PC-9 (cell line): ENCODE measurements around the gene UGT1A1. TPM values are rescaled to one million over a fixed set of nuclear protein-coding genes. Genes with fewer than 3 reads are reported as not detected.

Experiments
- BruUV-seq: library from RNA; stranded (reverse); fragments of 400-500 nt; replicated peaks from 2 replicates; lab custom pipeline; 2021; lab: Mats Ljungman, UMichigan
- CTCF ChIA-PET: fragments of 300-600 bp; sonication (Branson Sonifier 250); formaldehyde crosslinking; loops from one replicate; lab custom pipeline; 2022; ENCODE audit warnings: antibody characterized with exemption; lab: Charles Lee
- POLR2A ChIA-PET: fragments of 300-600 bp; sonication (Branson Sonifier 250); formaldehyde crosslinking; loops from one replicate; lab custom pipeline; 2022; ENCODE audit warnings: antibody characterized with exemption; ENCODE audit not compliant: unreplicated experiment; lab: Charles Lee
- DNase-seq, 2 experiments: peaks; one replicate each; pipeline versions ENCODE4 v3.0.0 to v3.0.0-alpha.2; 2015 to 2022; ENCODE audit warnings: mixed read lengths in 1 of 2
- H2AFZ ChIP-seq: fragments of 200-600 bp; sonication (generic); 2 replicates; pipeline ENCODE4 v1.8.1; 2017; ENCODE audit warnings: antibody characterized with exemption
- H3F3A ChIP-seq: fragments of 200-600 bp; sonication (generic); 2 replicates; pipeline ENCODE4 v1.8.1; 2017; ENCODE audit warnings: antibody characterized with exemption, mild to moderate bottlenecking, low read depth; ENCODE audit not compliant: insufficient read depth
- H3K27ac ChIP-seq: fragments of 200-600 bp; sonication (generic); 2 replicates; pipeline ENCODE4 v1.6.1; 2016; ENCODE audit warnings: mixed run types
- H3K27me3 ChIP-seq: fragments of 200-600 bp; sonication (generic); 2 replicates; pipeline ENCODE4 v1.6.1; 2016; ENCODE audit warnings: low read depth, mixed run types; ENCODE audit not compliant: insufficient read depth
- H3K36me3 ChIP-seq: fragments of 200-600 bp; sonication (generic); 2 replicates; pipeline ENCODE4 v1.6.1; 2016; ENCODE audit warnings: low read depth, mixed run types
- H3K4me1 ChIP-seq: fragments of 200-600 bp; sonication (generic); replicated peaks from 2 replicates; pipeline ENCODE4 v1.6.1; 2016; ENCODE audit warnings: mixed run types; ENCODE audit not compliant: insufficient read depth
- H3K4me2 ChIP-seq: fragments of 200-600 bp; sonication (generic); 2 replicates; pipeline ENCODE4 v1.6.1; 2017; ENCODE audit warnings: mixed run types
- H3K4me3 ChIP-seq: fragments of 200-600 bp; sonication (generic); 2 replicates; pipeline ENCODE4 v1.6.1; 2016; ENCODE audit warnings: mixed run types
- H3K79me2 ChIP-seq: fragments of 200-600 bp; sonication (generic); 2 replicates; pipeline ENCODE4 v1.6.1; 2017; ENCODE audit warnings: low read depth, mixed run types
- H3K9me2 ChIP-seq: fragments of 200-600 bp; sonication (generic); 2 replicates; pipeline ENCODE4 v1.8.1; 2017; ENCODE audit warnings: mild to moderate bottlenecking; ENCODE audit not compliant: insufficient read depth
- H3K9me3 ChIP-seq: fragments of 200-600 bp; sonication (generic); 2 replicates; pipeline ENCODE4 v1.8.1; 2016; ENCODE audit warnings: low read depth; ENCODE audit not compliant: insufficient read depth
- H4K20me1 ChIP-seq: fragments of 200-600 bp; sonication (generic); 2 replicates; pipeline ENCODE4 v1.8.1; 2017; ENCODE audit not compliant: insufficient read depth
- EZH2 ChIP-seq: fragments of 200-600 bp; sonication (generic); IDR thresholded peaks from 2 replicates; pipeline ENCODE4 v1.8.0; 2017; ENCODE audit warnings: antibody characterized with exemption, low read depth
- intact Hi-C: fragments of 100-400 bp; cut with micrococcal nuclease; formaldehyde crosslinking; loops from one replicate; pipeline ENCODE4 v1.10.0; 2022; ENCODE audit not compliant: unreplicated experiment
- total RNA-seq: library from RNA; stranded (reverse); gene quantifications from 2 replicates; pipeline ENCODE4 v1.2.3, GENCODE V29; 2021
- TF ChIP-seq, protein P1 (sequence below): fragments of 200-600 bp; sonication (generic); conservative IDR thresholded peaks from 2 replicates; pipeline ENCODE4 v1.6.1; 2017; ENCODE audit warnings: mixed run types, antibody characterized with exemption, mild to moderate bottlenecking, moderate library complexity

UGT1A1 gene
- total RNA-seq, 1 experiment from 2014 or later, result 64.8 TPM

DNA sequence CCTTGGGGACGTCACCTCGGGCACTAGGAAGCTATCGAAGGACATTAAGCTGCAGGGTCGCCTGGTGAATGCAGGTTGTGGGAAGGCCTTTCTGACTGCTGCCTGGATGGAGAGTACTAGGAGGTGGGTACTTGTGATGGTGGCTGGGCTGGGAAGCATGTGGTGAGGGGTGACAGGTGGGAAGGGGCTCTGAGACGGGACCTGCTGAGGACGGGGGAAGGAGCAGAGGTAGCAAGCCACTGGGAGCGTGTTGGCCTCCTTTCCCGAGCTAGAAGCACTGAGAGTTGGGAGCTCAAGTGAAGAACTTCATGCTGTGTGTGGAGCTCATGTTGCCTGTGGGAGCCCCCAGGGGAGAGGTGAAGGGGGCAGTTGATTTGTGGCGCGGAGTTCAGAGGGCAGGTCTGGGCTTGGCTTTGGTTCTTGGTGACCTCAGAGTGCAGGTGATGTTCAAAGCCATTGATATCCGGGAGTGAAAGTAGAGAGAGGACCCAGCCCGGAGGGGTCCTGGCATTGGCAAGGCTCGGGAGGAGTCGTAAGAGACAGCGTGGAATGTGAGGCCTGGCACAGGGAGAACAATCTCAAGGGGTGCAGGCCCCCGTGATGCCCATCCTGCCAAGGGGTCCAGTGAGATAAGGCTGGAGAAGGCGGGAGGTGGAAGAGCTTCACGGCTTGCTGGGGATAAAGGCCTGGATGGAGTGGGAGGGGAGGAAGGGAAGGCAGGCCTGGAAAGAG lies 31.2 kb downstream of the UGT1A1 start:
- no peak for DNase-seq
- peaks cover 3% of the 10 kb centered on the region; the same call in 1 of the 2 replicates for H3K9me3 ChIP-seq
- ChIA-PET POLR2A (no interaction called here), CTCF (interaction anchor here (0.9 kb wide), 1 partner anchor 478 kb away, joined by 8 read pairs; no protein-coding TSS in a partner anchor)
- H3K27ac ChIP-seq, result no peak overlapping the region
- no peak for TF ChIP-seq EZH2
- TF ChIP-seq, protein P1, sequence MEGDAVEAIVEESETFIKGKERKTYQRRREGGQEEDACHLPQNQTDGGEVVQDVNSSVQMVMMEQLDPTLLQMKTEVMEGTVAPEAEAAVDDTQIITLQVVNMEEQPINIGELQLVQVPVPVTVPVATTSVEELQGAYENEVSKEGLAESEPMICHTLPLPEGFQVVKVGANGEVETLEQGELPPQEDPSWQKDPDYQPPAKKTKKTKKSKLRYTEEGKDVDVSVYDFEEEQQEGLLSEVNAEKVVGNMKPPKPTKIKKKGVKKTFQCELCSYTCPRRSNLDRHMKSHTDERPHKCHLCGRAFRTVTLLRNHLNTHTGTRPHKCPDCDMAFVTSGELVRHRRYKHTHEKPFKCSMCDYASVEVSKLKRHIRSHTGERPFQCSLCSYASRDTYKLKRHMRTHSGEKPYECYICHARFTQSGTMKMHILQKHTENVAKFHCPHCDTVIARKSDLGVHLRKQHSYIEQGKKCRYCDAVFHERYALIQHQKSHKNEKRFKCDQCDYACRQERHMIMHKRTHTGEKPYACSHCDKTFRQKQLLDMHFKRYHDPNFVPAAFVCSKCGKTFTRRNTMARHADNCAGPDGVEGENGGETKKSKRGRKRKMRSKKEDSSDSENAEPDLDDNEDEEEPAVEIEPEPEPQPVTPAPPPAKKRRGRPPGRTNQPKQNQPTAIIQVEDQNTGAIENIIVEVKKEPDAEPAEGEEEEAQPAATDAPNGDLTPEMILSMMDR, result no peak
- intact Hi-C loops, result no loop called here
- no peaks in the 10 kb centered on the region for H3K9me2 ChIP-seq
- no peaks in the 10 kb centered on the region for H4K20me1 ChIP-seq
- no peaks in the 10 kb centered on the region for H3F3A ChIP-seq
- no TSS peak for BruUV-seq
- no peak overlapping the region for H2AFZ ChIP-seq
- no peak overlapping the region for H3K4me3 ChIP-seq
- no peaks in the 10 kb centered on the region for H3K27me3 ChIP-seq
- no peak overlapping the region for H3K4me2 ChIP-seq
- H3K79me2 ChIP-seq, result no peaks in the 10 kb centered on the region
- H3K36me3 ChIP-seq, result no peaks in the 10 kb centered on the region
- no peaks in the 10 kb centered on the region for H3K4me1 ChIP-seq

GRCh38 chr2:233791883-233792329 lies 31.8 kb downstream of the UGT1A1 start:
- no peak overlapping the region for H3K4me2 ChIP-seq
- no peaks in the 10 kb centered on the region for H3K9me2 ChIP-seq
- no peaks in the 10 kb centered on the region for H3K27me3 ChIP-seq
- no TSS peak for BruUV-seq
- H3K36me3 ChIP-seq, result no peaks in the 10 kb centered on the region
- POLR2A ChIA-PET, result no interaction called here
- H3K4me1 ChIP-seq, result no peaks in the 10 kb centered on the region
- TF ChIP-seq, protein P1, result no peak
- no peak for TF ChIP-seq EZH2
- H3F3A ChIP-seq, result no peaks in the 10 kb centered on the region
- no peak overlapping the region for H3K4me3 ChIP-seq
- no peaks in the 10 kb centered on the region for H4K20me1 ChIP-seq
- CTCF ChIA-PET, result no interaction called here
- intact Hi-C loops, result no loop called here
- H2AFZ ChIP-seq, result no peak overlapping the region
- H3K9me3 ChIP-seq, result peaks cover 3% of the 10 kb centered on the region; the same call in 1 of the 2 replicates
- no peak for DNase-seq
- no peak overlapping the region for H3K27ac ChIP-seq
- H3K79me2 ChIP-seq, result no peaks in the 10 kb centered on the region

- CTCF ChIA-PET, result no interaction called here
- no peaks in the 10 kb centered on the region for H3K27me3 ChIP-seq
- H4K20me1 ChIP-seq, result no peaks in the 10 kb centered on the region
- TF ChIP-seq EZH2, result no peak
- TF ChIP-seq, protein P1, result no peak
- no peak overlapping the region for H2AFZ ChIP-seq
- no peaks in the 10 kb centered on the region for H3K9me2 ChIP-seq
- no TSS peak for BruUV-seq
- no peak overlapping the region for H3K4me2 ChIP-seq
- H3K36me3 ChIP-seq, result no peaks in the 10 kb centered on the region
- intact Hi-C loops, result no loop called here
- no peak overlapping the region for H3K27ac ChIP-seq
- H3F3A ChIP-seq, result no peaks in the 10 kb centered on the region
- no peaks in the 10 kb centered on the region for H3K79me2 ChIP-seq
- DNase-seq, result no peak
- POLR2A ChIA-PET, result no interaction called here
- H3K9me3 ChIP-seq, result no peaks in the 10 kb centered on the region
- no peaks in the 10 kb centered on the region for H3K4me1 ChIP-seq
- no peak overlapping the region for H3K4me3 ChIP-seq
These were observed 32.6 kb downstream of the UGT1A1 start for GRCh38 chr2:233792720-233793119.
